CD8-positive, alpha-beta memory T cell (primary cell): ENCODE data around the gene CCDC78. TPM values are rescaled to one million over a fixed set of nuclear protein-coding genes. Genes with fewer than 3 reads are reported as not detected.

Source experiments
- CTCF ChIA-PET: fragments of 350-600 bp; sonication (Branson Sonifier 250); formaldehyde crosslinking; loops from one replicate; lab custom pipeline; 2021; ENCODE audit warnings: antibody characterized with exemption; lab: Charles Lee
- POLR2A ChIA-PET: fragments of 350-600 bp; sonication (Branson Sonifier 250); formaldehyde crosslinking; loops from one replicate; lab custom pipeline; 2021; ENCODE audit warnings: antibody characterized with exemption; lab: Charles Lee
- DNase-seq, 5 donors: peaks; one replicate each; pipeline versions ENCODE4 v3.0.0 to v3.0.0-alpha.2; 2020 to 2022; ENCODE audit warnings: mixed read lengths in 1 of 5
- H3K27ac ChIP-seq: one replicate; pipeline ENCODE4 v1.7.0; 2013; ENCODE audit warnings: low read depth, mild to moderate bottlenecking, low read length, moderate library complexity
- H3K27me3 ChIP-seq: 2 replicates; pipeline ENCODE4 v1.7.0; 2013; ENCODE audit warnings: low read length, mild to moderate bottlenecking; ENCODE audit not compliant: insufficient read depth, poor library complexity, severe bottlenecking
- H3K36me3 ChIP-seq: 2 replicates; pipeline ENCODE4 v1.7.0; 2013; ENCODE audit warnings: mild to moderate bottlenecking, low read length, moderate library complexity; ENCODE audit not compliant: insufficient read depth
- H3K4me1 ChIP-seq: 2 replicates; pipeline ENCODE4 v1.7.0; 2013; ENCODE audit warnings: mild to moderate bottlenecking, low read length, moderate library complexity; ENCODE audit not compliant: insufficient read depth
- H3K4me3 ChIP-seq: 2 replicates; pipeline ENCODE4 v1.7.0; 2013; ENCODE audit warnings: mild to moderate bottlenecking, low read length
- H3K9me3 ChIP-seq: 2 replicates; pipeline ENCODE4 v1.7.0; 2013; ENCODE audit warnings: mild to moderate bottlenecking, low read length
- H3K27ac Mint-ChIP-seq, 8 donors: one replicate each; pipeline ENCODE4 v1.8.0; 2020 to 2021; ENCODE audit warnings: mixed read lengths in 8 of 8, mild to moderate bottlenecking in 6 of 8, inconsistent platforms in 3 of 8, moderate library complexity in 3 of 8
- H3K27me3 Mint-ChIP-seq, 2 donors: one replicate each; pipeline ENCODE4 v1.8.0; 2020 to 2021; ENCODE audit warnings: mixed read lengths in 2 of 2, mild to moderate bottlenecking in 1 of 2, moderate library complexity in 1 of 2
- H3K36me3 Mint-ChIP-seq, 3 donors: one replicate each; pipeline ENCODE4 v1.8.0; 2020 to 2021; ENCODE audit warnings: mixed read lengths in 3 of 3, inconsistent platforms in 1 of 3, mild to moderate bottlenecking in 1 of 3
- H3K4me1 Mint-ChIP-seq, 3 donors: one replicate each; pipeline ENCODE4 v1.8.0; 2020 to 2021; ENCODE audit warnings: mixed read lengths in 3 of 3, inconsistent platforms in 1 of 3, mild to moderate bottlenecking in 1 of 3
- H3K4me3 Mint-ChIP-seq, 7 donors: one replicate each; pipeline ENCODE4 v1.8.0; 2020 to 2021; ENCODE audit warnings: mixed read lengths in 7 of 7, mild to moderate bottlenecking in 6 of 7, moderate library complexity in 4 of 7, inconsistent platforms in 2 of 7
- H3K9me3 Mint-ChIP-seq, 5 donors: one replicate each; pipeline ENCODE4 v1.8.0; 2020 to 2022; ENCODE audit warnings: mixed read lengths in 5 of 5, mild to moderate bottlenecking in 3 of 5, moderate library complexity in 2 of 5, inconsistent platforms in 1 of 5
- polyA plus RNA-seq: library from polyadenylated mRNA; unstranded; fragments of 300-500 nt; fragmentation: Illumina TruSeq; gene quantifications from one replicate; pipeline ENCODE4 v1.2.3, GENCODE V29; 2021
- total RNA-seq, 2 experiments: library from RNA; stranded (reverse); gene quantifications; one replicate each; pipeline ENCODE4 v1.2.3, GENCODE V29; 2021

Gene CCDC78
- total and polyA plus RNA-seq, 3 experiments from 2014 or later, result 0.53 to 9.9 (median 9.8) TPM

DNA sequence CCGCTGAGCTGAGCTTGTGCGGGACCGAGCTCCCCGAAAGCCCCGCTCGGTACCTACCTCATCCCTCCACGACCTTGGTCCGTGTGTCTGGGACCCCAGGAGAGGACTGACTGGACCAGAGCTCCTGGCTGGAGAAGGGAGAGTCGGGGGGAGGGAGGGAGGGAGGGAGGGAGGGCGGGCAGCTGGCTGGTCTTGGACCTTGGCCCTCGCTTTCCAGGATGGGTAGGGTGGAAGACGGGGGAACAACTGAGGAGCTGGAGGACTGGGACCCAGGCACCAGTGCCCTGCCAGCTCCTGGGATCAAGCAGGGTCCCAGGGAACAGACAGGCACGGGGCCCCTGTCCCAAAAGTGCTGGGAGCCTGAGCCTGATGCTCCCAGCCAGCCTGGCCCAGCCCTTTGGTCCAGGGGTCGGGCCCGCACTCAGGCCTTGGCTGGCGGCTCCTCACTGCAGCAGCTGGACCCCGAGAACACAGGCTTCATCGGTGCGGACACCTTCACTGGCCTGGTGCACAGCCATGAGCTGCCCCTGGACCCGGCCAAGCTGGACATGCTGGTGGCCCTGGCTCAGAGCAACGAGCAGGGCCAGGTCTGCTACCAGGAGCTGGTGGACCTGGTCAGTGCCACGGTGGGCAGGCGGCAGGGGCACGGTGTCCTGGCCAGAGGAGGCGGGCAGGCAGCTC, 50.2 kb downstream of the CCDC78 start:
- ChIA-PET CTCF (interaction anchor here (1.2 to 1.3 kb wide), 2 partner anchors 14 to 65 kb away, joined by 3 read pairs; partner anchors contain the start of gene CIAO3), POLR2A (interaction anchor here (1.1 to 1.2 kb wide), 2 partner anchors 28 to 32 kb away, joined by 3 read pairs; no protein-coding TSS in a partner anchor)
- no peak for DNase-seq
- Histone ChIP-seq H3K36me3 (peaks cover 4% of the 10 kb centered on the region), H3K9me3 (no peaks in the 10 kb centered on the region), H3K4me1 (peaks cover 13% of the 10 kb centered on the region), H3K27me3 (no peaks in the 10 kb centered on the region), H3K4me3 (no peak overlapping the region), H3K27ac (no peak overlapping the region)
- H3K9me3 Mint-ChIP-seq, result no peaks in the 10 kb centered on the region
- H3K27me3 Mint-ChIP-seq, result peaks cover 0 to 6% of the 10 kb centered on the region in 2 donors
- H3K4me1 Mint-ChIP-seq, result peaks cover 5 to 22% (median 8%) of the 10 kb centered on the region in 3 donors
- H3K4me3 Mint-ChIP-seq, result no peak overlapping the region
- no peak overlapping the region for H3K27ac Mint-ChIP-seq
- peaks cover 0 to 25% (median 0%) of the 10 kb centered on the region in 3 donors for H3K36me3 Mint-ChIP-seq

GRCh38 chr16:674968-675883, 51.0 kb downstream of the CCDC78 start, which contains the start of gene RHBDL1:
Gene RHBDL1, plus strand, starts transcription at chr16:675671. Its CDS starts 120 bp downstream, at chr16:675791.
- H3K9me3 ChIP-seq, result no peaks in the 10 kb centered on the region
- H3K27me3 ChIP-seq, result no peaks in the 10 kb centered on the region
- H3K4me1 Mint-ChIP-seq, result peaks cover 5 to 20% (median 6%) of the 10 kb centered on the region in 3 donors
- no peaks in the 10 kb centered on the region for H3K9me3 Mint-ChIP-seq
- peaks cover 10% of the 10 kb centered on the region for H3K4me1 ChIP-seq
- peaks cover 4% of the 10 kb centered on the region for H3K36me3 ChIP-seq
- peaks cover 0 to 6% of the 10 kb centered on the region in 2 donors for H3K27me3 Mint-ChIP-seq
- ChIA-PET CTCF (interaction anchor here (1.2 to 1.3 kb wide), 2 partner anchors 13 to 66 kb away, joined by 3 read pairs; partner anchors contain the start of gene CIAO3), POLR2A (interaction anchor here (1.2 kb wide), 1 partner anchor 29 kb away, joined by 3 read pairs; no protein-coding TSS in a partner anchor)
- peak within 1 kb of the TSS in 5 of 7 donors; percentile 15 to 40 (median 27) for H3K4me3 Mint-ChIP-seq
- peaks cover 0 to 30% (median 0%) of the 10 kb centered on the region in 3 donors for H3K36me3 Mint-ChIP-seq
- no peak within 1 kb of the TSS for H3K27ac Mint-ChIP-seq
- no peak within 1 kb of the TSS for H3K27ac ChIP-seq
- DNase-seq, result no peak
- no peak within 1 kb of the TSS for H3K4me3 ChIP-seq

DNA sequence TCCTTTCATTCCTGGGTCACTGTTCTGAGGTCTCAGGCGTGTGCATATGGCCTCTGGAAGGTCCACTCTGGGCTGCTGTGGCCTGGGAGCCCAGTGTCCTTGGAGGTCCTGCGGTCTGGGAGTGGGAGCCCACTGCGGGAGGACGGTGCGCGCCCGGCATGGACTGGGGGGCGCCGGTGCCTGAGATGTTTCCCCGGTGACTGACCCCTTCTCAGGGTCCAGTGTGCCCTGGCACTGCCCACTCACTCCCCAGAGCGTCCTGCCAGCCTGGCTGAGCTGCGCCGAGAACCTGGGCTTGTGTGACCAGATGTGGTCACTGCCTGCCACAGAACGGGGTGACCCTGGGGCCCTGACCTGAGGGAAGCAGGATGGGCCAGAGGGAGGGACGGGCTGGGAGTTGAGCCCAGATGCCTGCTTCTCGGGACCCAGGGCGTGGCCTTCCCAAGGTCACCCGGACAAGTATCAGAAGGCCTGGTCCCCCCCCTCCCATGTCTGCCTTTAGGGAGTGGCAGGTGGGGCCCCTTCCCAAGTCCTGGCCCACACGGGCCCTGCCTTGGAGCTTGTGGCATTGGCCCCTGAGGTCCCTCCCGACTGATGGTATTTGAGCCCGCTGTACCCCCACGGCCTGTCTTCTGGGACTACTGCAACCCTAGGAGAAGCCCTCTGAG, 51.9 kb downstream of the CCDC78 start:
- ChIA-PET CTCF (no interaction called here), POLR2A (interaction anchor here (1.2 kb wide), 1 partner anchor 30 kb away, joined by 3 read pairs; no protein-coding TSS in a partner anchor)
- peak overlapping the region in 2 of 7 donors; percentile 34 for H3K4me3 Mint-ChIP-seq
- peaks cover 8% of the 10 kb centered on the region for H3K4me1 ChIP-seq
- H3K27ac ChIP-seq, result no peak overlapping the region
- no peaks in the 10 kb centered on the region for H3K27me3 ChIP-seq
- H3K4me1 Mint-ChIP-seq, result peaks cover 5 to 20% (median 5%) of the 10 kb centered on the region in 3 donors
- H3K36me3 Mint-ChIP-seq, result peaks cover 0 to 34% (median 0%) of the 10 kb centered on the region in 3 donors
- H3K9me3 ChIP-seq, result no peaks in the 10 kb centered on the region
- H3K36me3 ChIP-seq, result peaks cover 4% of the 10 kb centered on the region
- H3K27ac Mint-ChIP-seq, result no peak overlapping the region
- H3K4me3 ChIP-seq, result no peak overlapping the region
- no peaks in the 10 kb centered on the region for H3K9me3 Mint-ChIP-seq
- peaks cover 0 to 6% of the 10 kb centered on the region in 2 donors for H3K27me3 Mint-ChIP-seq
- no peak for DNase-seq

DNA sequence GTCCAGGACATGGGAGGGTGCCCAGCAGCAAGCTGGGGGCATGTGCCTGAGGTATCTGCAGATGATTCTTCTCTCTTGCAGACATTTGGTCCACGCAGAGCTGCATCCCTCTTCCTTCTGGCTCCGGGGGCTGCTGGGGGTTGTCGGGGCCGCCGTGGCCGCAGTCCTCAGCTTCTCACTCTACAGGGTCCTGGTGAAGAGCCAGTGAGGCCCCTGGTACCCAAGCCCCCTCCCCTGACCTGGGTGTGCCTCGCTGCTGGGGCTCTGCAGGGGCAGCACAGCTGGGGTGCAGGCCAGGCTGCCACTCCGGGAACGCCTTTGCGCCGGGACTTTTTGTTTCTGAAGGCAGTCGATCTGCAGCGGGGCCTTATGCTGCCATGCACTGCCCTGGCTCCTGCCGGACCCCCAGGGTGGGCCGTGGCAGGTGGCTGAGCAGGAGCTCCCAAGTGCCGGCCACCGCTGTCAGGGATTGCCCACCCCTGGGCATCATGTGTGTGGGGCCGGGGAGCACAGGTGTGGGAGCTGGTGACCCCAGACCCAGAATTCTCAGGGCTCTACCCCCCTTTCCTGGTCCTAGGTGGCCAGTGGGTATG, 52.7 kb downstream of the CCDC78 start:
- Mint-ChIP-seq H3K4me1 (peaks cover 0 to 20% (median 3%) of the 10 kb centered on the region in 3 donors), H3K4me3 (peak overlapping the region in 2 of 7 donors; percentile 23 to 34), H3K9me3 (no peaks in the 10 kb centered on the region), H3K36me3 (peaks cover 0 to 36% (median 0%) of the 10 kb centered on the region in 3 donors), H3K27ac (peak overlapping the region in 1 of 8 donors; percentile 56), H3K27me3 (peaks cover 0 to 6% of the 10 kb centered on the region in 2 donors)
- H3K27me3 ChIP-seq, result no peaks in the 10 kb centered on the region
- no peak overlapping the region for H3K4me3 ChIP-seq
- POLR2A ChIA-PET, result no interaction called here
- H3K9me3 ChIP-seq, result no peaks in the 10 kb centered on the region
- CTCF ChIA-PET, result no interaction called here
- no peak for DNase-seq
- H3K36me3 ChIP-seq, result peaks cover 4% of the 10 kb centered on the region
- peaks cover 5% of the 10 kb centered on the region for H3K4me1 ChIP-seq
- H3K27ac ChIP-seq, result no peak overlapping the region

DNA sequence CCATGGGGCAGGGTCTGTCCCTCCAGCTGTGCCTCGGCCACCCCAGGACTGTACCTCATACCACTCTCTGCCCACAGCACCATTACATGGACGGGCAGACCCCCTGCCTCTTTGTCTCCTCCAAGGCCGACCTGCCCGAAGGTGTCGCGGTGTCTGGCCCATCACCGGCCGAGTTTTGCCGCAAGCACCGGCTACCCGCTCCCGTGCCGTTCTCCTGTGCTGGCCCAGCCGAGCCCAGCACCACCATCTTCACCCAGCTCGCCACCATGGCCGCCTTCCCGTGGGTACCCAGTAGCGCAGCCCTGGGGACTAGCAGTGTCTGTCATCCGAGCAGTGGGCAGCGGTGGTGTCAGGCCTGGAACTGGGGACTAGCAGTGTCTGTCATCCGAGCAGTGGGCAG, 53.4 kb downstream of the CCDC78 start:
- Histone ChIP-seq H3K27me3 (no peaks in the 10 kb centered on the region), H3K27ac (no peak overlapping the region), H3K36me3 (peaks cover 4% of the 10 kb centered on the region), H3K4me1 (peaks cover 5% of the 10 kb centered on the region), H3K9me3 (no peaks in the 10 kb centered on the region), H3K4me3 (no peak overlapping the region)
- Mint-ChIP-seq H3K4me1 (peaks cover 0 to 20% (median 3%) of the 10 kb centered on the region in 3 donors), H3K27me3 (peaks cover 0 to 6% of the 10 kb centered on the region in 2 donors), H3K9me3 (no peaks in the 10 kb centered on the region), H3K4me3 (peak overlapping the region in 2 of 7 donors; percentile 54 to 78), H3K27ac (peak overlapping the region in 1 of 8 donors; percentile 56), H3K36me3 (peaks cover 0 to 36% (median 0%) of the 10 kb centered on the region in 3 donors)
- POLR2A ChIA-PET, result no interaction called here
- CTCF ChIA-PET, result no interaction called here
- DNase-seq, result no peak

Other genes starting within 250 kb of the CCDC78 start
- gene CAPN15, start 198.7 kb downstream of the CCDC78 start, total RNA-seq, result 10 to 100 TPM; 91.9 to 98.6 TPM
- gene CAPN15, start 198.7 kb downstream of the CCDC78 start, polyA plus RNA-seq, result 15.5 TPM
- not detected for gene PRR35, start 166.0 kb downstream of the CCDC78 start, total RNA-seq
- gene PRR35, start 166.0 kb downstream of the CCDC78 start, polyA plus RNA-seq, result not detected
- under 1 TPM; 0.55 to 0.59 TPM for gene NHLRC4, start 159.4 kb downstream of the CCDC78 start, total RNA-seq
- 1.6 TPM for gene NHLRC4, start 159.4 kb downstream of the CCDC78 start, polyA plus RNA-seq
- gene PIGQ, start 156.5 kb downstream of the CCDC78 start, total RNA-seq, result 10 to 100 TPM; 47.4 to 50.1 TPM
- 14.0 TPM for gene PIGQ, start 156.5 kb downstream of the CCDC78 start, polyA plus RNA-seq
- 10 to 100 TPM; 12.3 to 13.3 TPM for gene RAB40C, start 136.4 kb downstream of the CCDC78 start, total RNA-seq
- 22.8 TPM for gene RAB40C, start 136.4 kb downstream of the CCDC78 start, polyA plus RNA-seq
- under 1 TPM; 0.11 to 0.22 TPM for gene WFIKKN1, start 95.5 kb downstream of the CCDC78 start, total RNA-seq
- 0.09 TPM for gene WFIKKN1, start 95.5 kb downstream of the CCDC78 start, polyA plus RNA-seq
- 100 to 1,000 TPM; 129 TPM for gene METTL26, start 90.1 kb downstream of the CCDC78 start, total RNA-seq
- 97.4 TPM for gene METTL26, start 90.1 kb downstream of the CCDC78 start, polyA plus RNA-seq
- 10 to 100 TPM; 59.3 to 64.8 TPM for gene MCRIP2, start 84.6 kb downstream of the CCDC78 start, total RNA-seq
- gene MCRIP2, start 84.6 kb downstream of the CCDC78 start, polyA plus RNA-seq, result 24.9 TPM
- 10 to 100 TPM; 69.6 to 78.4 TPM for gene WDR90, start 77.1 kb downstream of the CCDC78 start, total RNA-seq
- 1.4 TPM for gene WDR90, start 77.1 kb downstream of the CCDC78 start, polyA plus RNA-seq
- 100 to 1,000 TPM; 140 to 151 TPM for gene RHOT2, start 58.3 kb downstream of the CCDC78 start, total RNA-seq
- 49.6 TPM for gene RHOT2, start 58.3 kb downstream of the CCDC78 start, polyA plus RNA-seq
- under 1 TPM; 0.33 to 0.44 TPM for gene RHBDL1, start 50.8 kb downstream of the CCDC78 start, total RNA-seq
- 0.29 TPM for gene RHBDL1, start 50.8 kb downstream of the CCDC78 start, polyA plus RNA-seq
- gene STUB1, start 46.0 kb downstream of the CCDC78 start, total RNA-seq, result 100 to 1,000 TPM; 111 to 124 TPM
- gene STUB1, start 46.0 kb downstream of the CCDC78 start, polyA plus RNA-seq, result 161 TPM
- gene JMJD8, start 42.1 kb downstream of the CCDC78 start, total RNA-seq, result 10 to 100 TPM; 53.0 to 55.9 TPM
- gene JMJD8, start 42.1 kb downstream of the CCDC78 start, polyA plus RNA-seq, result 56.6 TPM
- gene WDR24, start 36.0 kb downstream of the CCDC78 start, total RNA-seq, result 10 to 100 TPM; 23.9 to 25.2 TPM
- 15.4 TPM for gene WDR24, start 36.0 kb downstream of the CCDC78 start, polyA plus RNA-seq
- gene FBXL16, start 20.6 kb downstream of the CCDC78 start, total RNA-seq, result 10 to 100 TPM in 1 of 2 experiments, 1 to 10 TPM in 1; 7.6 to 11.1 TPM
- gene FBXL16, start 20.6 kb downstream of the CCDC78 start, polyA plus RNA-seq, result 16.9 TPM
- gene METRN, start 11.3 kb downstream of the CCDC78 start, total RNA-seq, result 10 to 100 TPM; 34.8 to 38.2 TPM
- gene METRN, start 11.3 kb downstream of the CCDC78 start, polyA plus RNA-seq, result 50.3 TPM
- 10 to 100 TPM; 64.2 to 72.0 TPM for gene ANTKMT, start 5.3 kb downstream of the CCDC78 start, total RNA-seq
- 127 TPM for gene ANTKMT, start 5.3 kb downstream of the CCDC78 start, polyA plus RNA-seq
- 10 to 100 TPM; 31.5 to 35.6 TPM for gene HAGHL, start 663 bp upstream of the CCDC78 start, total RNA-seq
- 10.7 TPM for gene HAGHL, start 663 bp upstream of the CCDC78 start, polyA plus RNA-seq
- gene CIAO3, start 14.6 kb upstream of the CCDC78 start, total RNA-seq, result 10 to 100 TPM; 34.8 to 37.9 TPM
- gene CIAO3, start 14.6 kb upstream of the CCDC78 start, polyA plus RNA-seq, result 23.1 TPM
- gene MSLN, start 34.3 kb upstream of the CCDC78 start, total RNA-seq, result not detected
- not detected for gene MSLN, start 34.3 kb upstream of the CCDC78 start, polyA plus RNA-seq
- gene RPUSD1, start 61.9 kb upstream of the CCDC78 start, total RNA-seq, result 10 to 100 TPM; 40.2 to 44.5 TPM
- gene RPUSD1, start 61.9 kb upstream of the CCDC78 start, polyA plus RNA-seq, result 34.2 TPM
- gene CHTF18, start 62.2 kb upstream of the CCDC78 start, total RNA-seq, result 100 to 1,000 TPM; 121 to 122 TPM
- gene CHTF18, start 62.2 kb upstream of the CCDC78 start, polyA plus RNA-seq, result 3.7 TPM
- gene GNG13, start 74.3 kb upstream of the CCDC78 start, total RNA-seq, result not detected
- gene GNG13, start 74.3 kb upstream of the CCDC78 start, polyA plus RNA-seq, result not detected
- gene LMF1, start 244.5 kb upstream of the CCDC78 start, total RNA-seq, result 10 to 100 TPM; 11.7 to 14.0 TPM
- gene LMF1, start 244.5 kb upstream of the CCDC78 start, polyA plus RNA-seq, result 15.8 TPM